ENCODE data around the gene ACOT13. TPM values are rescaled to one million over a fixed set of nuclear protein-coding genes. Genes with fewer than 3 reads are reported as not detected.
"Not testable (repeated sequence)": the region's sequence is repeated elsewhere in the genome, so short reads cannot be mapped to it uniquely, and the experiment has no call there.

Gene ACOT13
- total and polyA plus RNA-seq, 4 experiments from 2014 or later: 11.1 to 19.3 (median 14.9) TPM

DNA sequence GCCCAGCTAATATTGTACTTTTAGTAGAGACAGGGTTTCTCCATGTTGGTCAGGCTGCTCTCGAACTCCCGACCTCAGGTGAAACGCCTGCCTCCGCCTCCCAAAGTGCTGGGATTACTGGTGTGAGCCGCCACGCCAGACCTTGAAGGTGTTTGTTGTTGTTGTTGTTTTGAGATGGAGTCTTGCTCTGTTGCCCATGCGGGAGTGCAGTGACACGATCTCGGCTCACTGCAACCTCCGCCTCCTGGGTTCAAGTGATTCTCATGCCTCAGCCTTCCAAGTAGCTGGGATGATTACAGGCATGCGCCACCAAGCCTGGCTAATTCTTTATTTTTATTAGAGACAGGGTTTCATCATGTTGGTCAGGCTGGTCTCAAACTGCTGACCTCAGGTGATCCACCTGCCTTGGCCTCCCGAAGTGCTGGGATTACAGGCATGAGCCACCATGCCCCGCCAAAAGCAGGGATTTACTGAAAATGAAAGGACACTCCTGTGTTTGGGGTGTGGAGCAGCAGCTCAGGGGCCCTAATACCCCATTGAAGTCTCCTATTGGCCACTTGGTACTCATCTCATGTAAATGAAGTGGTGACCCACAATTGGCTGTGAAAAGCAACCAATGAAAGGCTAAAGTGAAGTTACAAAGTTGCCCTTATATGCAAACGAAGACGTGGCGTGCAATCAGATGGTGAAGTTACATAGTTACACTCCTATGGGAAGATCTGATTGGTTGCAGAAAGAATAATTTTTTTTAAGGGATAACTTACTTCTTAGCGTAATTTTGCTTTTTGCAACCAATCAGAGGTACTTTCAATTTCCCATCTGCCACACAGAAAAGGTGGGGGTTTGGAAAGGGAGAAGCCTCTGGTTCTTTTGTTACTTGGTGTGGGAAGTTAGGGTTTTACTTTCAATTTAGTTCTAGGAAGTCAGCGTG is 1.5 kb downstream of the ACOT13 start:
- not testable (repeated sequence) for H3K27me3 ChIP-seq (ENCODE audit: insufficient read depth, low read length); H3K36me3 ChIP-seq (ENCODE audit: insufficient read depth, low read length); H3K27me3 Mint-ChIP-seq; H3K4me3 ChIP-seq (ENCODE audit: low read length in 2 of 2); H3K9me3 ChIP-seq (ENCODE audit: control insufficient read depth in 1 of 2, low read length in 2 of 2); H3K27ac ChIP-seq (ENCODE audit: low read depth, low read length); H3K9me3 Mint-ChIP-seq
- CTCF ChIA-PET (ENCODE audit: partially characterized antibody): interaction anchor here (1.6 to 3.9 kb wide), 2 partner anchors 84 to 86 kb away, joined by 3 to 36 read pairs; no protein-coding TSS in a partner anchor
- POLR2A ChIA-PET (ENCODE audit: partially characterized antibody): interaction anchor here (3.5 kb wide), 1 partner anchor 54 kb away, joined by 31 read pairs; no protein-coding TSS in a partner anchor
- peaks cover 22 to 37% of the 10 kb centered on the region in 2 donors for H3K36me3 Mint-ChIP-seq
- H3K27ac Mint-ChIP-seq: peak overlapping the region in 5 of 7 donors; percentile 22 to 99 (median 57)
- H3K4me1 Mint-ChIP-seq: peaks cover 29 to 58% (median 40%) of the 10 kb centered on the region in 4 donors
- peak overlapping the region; percentile 74 to 100 (median 99) for H3K4me3 Mint-ChIP-seq
- H3K4me1 ChIP-seq (ENCODE audit: insufficient read depth, low read length): peaks cover 40% of the 10 kb centered on the region
- intact Hi-C loops (cut with micrococcal nuclease): loop anchor here (5.0 to 10.0 kb wide), 2 partner anchors 34 to 174 kb away; partner anchors contain the start of gene ALDH5A1
- peak in 1 of 5 donors; percentile 12 for DNase-seq

- peaks cover 24 to 52% (median 36%) of the 10 kb centered on the region in 4 donors for H3K4me1 Mint-ChIP-seq
- POLR2A ChIA-PET (ENCODE audit: partially characterized antibody): no interaction called here
Observed at GRCh38 chr6:24668997-24669361, 2.1 kb downstream of the ACOT13 start.

DNA sequence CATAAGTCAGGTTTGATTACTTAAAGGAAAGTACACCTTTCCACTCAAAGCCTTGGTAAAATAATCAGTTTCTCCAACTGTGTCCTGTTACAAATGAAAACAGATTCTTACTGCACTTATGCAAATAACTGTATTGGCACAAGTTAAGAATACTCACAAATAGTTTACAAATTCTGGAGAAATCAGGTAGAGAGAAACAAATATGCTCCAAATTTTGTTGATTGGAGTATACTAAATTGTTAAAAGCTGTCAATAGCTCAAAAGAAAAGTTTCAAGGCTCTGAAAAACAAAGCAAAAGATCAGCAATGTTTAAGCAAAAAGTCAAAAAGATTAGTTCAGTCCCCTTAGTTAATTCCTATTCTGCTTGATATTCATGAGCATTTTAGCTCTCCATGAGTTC is 3.6 kb downstream of the ACOT13 start:
- POLR2A ChIA-PET (ENCODE audit: partially characterized antibody); H3K4me3 Mint-ChIP-seq; H3K27me3 Mint-ChIP-seq; H3K27ac Mint-ChIP-seq; intact Hi-C loops (cut with micrococcal nuclease); H3K9me3 ChIP-seq (ENCODE audit: control insufficient read depth in 1 of 2, low read length in 2 of 2); H3K36me3 ChIP-seq (ENCODE audit: insufficient read depth, low read length); DNase-seq; H3K4me3 ChIP-seq (ENCODE audit: low read length in 2 of 2); H3K9me3 Mint-ChIP-seq; H3K27me3 ChIP-seq (ENCODE audit: insufficient read depth, low read length); H3K27ac ChIP-seq (ENCODE audit: low read depth, low read length): not testable (repeated sequence)
- CTCF ChIA-PET (ENCODE audit: partially characterized antibody): interaction anchor here (1.2 kb wide), 1 partner anchor 86 kb away, joined by 3 read pairs; no protein-coding TSS in a partner anchor
- Mint-ChIP-seq H3K4me1 (peaks cover 13 to 37% (median 25%) of the 10 kb centered on the region in 4 donors), H3K36me3 (peaks cover 6 to 21% of the 10 kb centered on the region in 2 donors)
- peaks cover 18% of the 10 kb centered on the region for H3K4me1 ChIP-seq (ENCODE audit: insufficient read depth, low read length)

More at GRCh38 chr6:24668997-24669361, 2.1 kb downstream of the ACOT13 start:
- intact Hi-C loops (cut with micrococcal nuclease): loop anchor here (5.0 to 10.0 kb wide), 2 partner anchors 33 to 174 kb away; partner anchors contain the start of gene ALDH5A1
- H3K9me3 ChIP-seq (ENCODE audit: control insufficient read depth in 1 of 2, low read length in 2 of 2): no peaks in the 10 kb centered on the region
- H3K4me1 ChIP-seq (ENCODE audit: insufficient read depth, low read length): peaks cover 33% of the 10 kb centered on the region
- no peaks in the 10 kb centered on the region for H3K27me3 ChIP-seq (ENCODE audit: insufficient read depth, low read length)
- CTCF ChIA-PET (ENCODE audit: partially characterized antibody): interaction anchor here (1.6 kb wide), 1 partner anchor 84 kb away, joined by 3 read pairs; no protein-coding TSS in a partner anchor
- no peaks in the 10 kb centered on the region for H3K27me3 Mint-ChIP-seq
- no peak overlapping the region for H3K27ac ChIP-seq (ENCODE audit: low read depth, low read length)
- peaks cover 0 to 9% (median 3%) of the 10 kb centered on the region in 8 donors for H3K9me3 Mint-ChIP-seq
- H3K36me3 ChIP-seq (ENCODE audit: insufficient read depth, low read length): peaks cover 3% of the 10 kb centered on the region
- DNase-seq: no peak
- H3K4me3 ChIP-seq (ENCODE audit: low read length in 2 of 2): no peak overlapping the region
- H3K36me3 Mint-ChIP-seq: peaks cover 15 to 31% of the 10 kb centered on the region in 2 donors
- peak overlapping the region in 2 of 7 donors; percentile 22 to 68 for H3K27ac Mint-ChIP-seq
- H3K4me3 Mint-ChIP-seq: peak overlapping the region; percentile 9 to 99 (median 48)

- H3K27ac Mint-ChIP-seq; H3K27me3 Mint-ChIP-seq; H3K27me3 ChIP-seq (ENCODE audit: insufficient read depth, low read length); intact Hi-C loops (cut with micrococcal nuclease); H3K4me3 ChIP-seq (ENCODE audit: low read length in 2 of 2); H3K9me3 ChIP-seq (ENCODE audit: control insufficient read depth in 1 of 2, low read length in 2 of 2); POLR2A ChIA-PET (ENCODE audit: partially characterized antibody); H3K9me3 Mint-ChIP-seq; DNase-seq; H3K36me3 ChIP-seq (ENCODE audit: insufficient read depth, low read length); H3K4me3 Mint-ChIP-seq; H3K27ac ChIP-seq (ENCODE audit: low read depth, low read length): not testable (repeated sequence)
- CTCF ChIA-PET (ENCODE audit: partially characterized antibody): interaction anchor here (1.2 kb wide), 1 partner anchor 86 kb away, joined by 3 read pairs; no protein-coding TSS in a partner anchor
- Mint-ChIP-seq H3K4me1 (peaks cover 9 to 32% (median 20%) of the 10 kb centered on the region in 4 donors), H3K36me3 (peaks cover 6 to 15% of the 10 kb centered on the region in 2 donors)
- peaks cover 14% of the 10 kb centered on the region for H3K4me1 ChIP-seq (ENCODE audit: insufficient read depth, low read length)
Observed at GRCh38 chr6:24671077-24671476, 4.2 kb downstream of the ACOT13 start.

GRCh38 chr6:24672620-24673182 is 5.8 kb downstream of the ACOT13 start:
- ChIA-PET POLR2A (ENCODE audit: partially characterized antibody) (no interaction called here), CTCF (ENCODE audit: partially characterized antibody) (interaction anchor here (2.2 kb wide), 1 partner anchor 91 kb away, joined by 6 read pairs; no protein-coding TSS in a partner anchor)
- intact Hi-C loops (cut with micrococcal nuclease): no loop called here
- Mint-ChIP-seq H3K4me1 (peaks cover 4 to 16% (median 9%) of the 10 kb centered on the region in 4 donors), H3K27me3 (no peaks in the 10 kb centered on the region), H3K36me3 (peaks cover 2 to 6% of the 10 kb centered on the region in 2 donors), H3K27ac (no peak overlapping the region), H3K4me3 (no peak overlapping the region), H3K9me3 (peaks cover 0 to 9% (median 3%) of the 10 kb centered on the region in 8 donors)
- H3K4me1 ChIP-seq (ENCODE audit: insufficient read depth, low read length): peaks cover 11% of the 10 kb centered on the region
- no peaks in the 10 kb centered on the region for H3K27me3 ChIP-seq (ENCODE audit: insufficient read depth, low read length)
- H3K9me3 ChIP-seq (ENCODE audit: control insufficient read depth in 1 of 2, low read length in 2 of 2): no peaks in the 10 kb centered on the region
- no peak overlapping the region for H3K4me3 ChIP-seq (ENCODE audit: low read length in 2 of 2)
- no peak overlapping the region for H3K27ac ChIP-seq (ENCODE audit: low read depth, low read length)
- H3K36me3 ChIP-seq (ENCODE audit: insufficient read depth, low read length): no peaks in the 10 kb centered on the region
- no peak for DNase-seq

- H3K36me3 ChIP-seq (ENCODE audit: insufficient read depth, low read length): no peaks in the 10 kb centered on the region
- peaks cover 4 to 6% (median 5%) of the 10 kb centered on the region in 4 donors for H3K4me1 Mint-ChIP-seq
- peaks cover 1% of the 10 kb centered on the region for H3K4me1 ChIP-seq (ENCODE audit: insufficient read depth, low read length)
- no peaks in the 10 kb centered on the region for H3K27me3 Mint-ChIP-seq
- no peak overlapping the region for H3K4me3 Mint-ChIP-seq
- ChIA-PET POLR2A (ENCODE audit: partially characterized antibody) (no interaction called here), CTCF (ENCODE audit: partially characterized antibody) (interaction anchor here (2.2 kb wide), 1 partner anchor 92 kb away, joined by 6 read pairs; no protein-coding TSS in a partner anchor)
- H3K27ac ChIP-seq (ENCODE audit: low read depth, low read length): no peak overlapping the region
- H3K9me3 ChIP-seq (ENCODE audit: control insufficient read depth in 1 of 2, low read length in 2 of 2): no peaks in the 10 kb centered on the region
- no peaks in the 10 kb centered on the region for H3K27me3 ChIP-seq (ENCODE audit: insufficient read depth, low read length)
- H3K36me3 Mint-ChIP-seq: peaks cover 2 to 6% of the 10 kb centered on the region in 2 donors
- H3K4me3 ChIP-seq (ENCODE audit: low read length in 2 of 2): no peak overlapping the region
- no peak overlapping the region for H3K27ac Mint-ChIP-seq
- intact Hi-C loops (cut with micrococcal nuclease): no loop called here
- H3K9me3 Mint-ChIP-seq: peaks cover 0 to 9% (median 3%) of the 10 kb centered on the region in 8 donors
- DNase-seq: no peak
Observed at GRCh38 chr6:24673625-24674024, 6.7 kb downstream of the ACOT13 start.

GRCh38 chr6:24678792-24679352 is 12.0 kb downstream of the ACOT13 start:
- H3K9me3 ChIP-seq (ENCODE audit: control insufficient read depth in 1 of 2, low read length in 2 of 2); H3K9me3 Mint-ChIP-seq; DNase-seq; H3K4me1 Mint-ChIP-seq; H3K4me3 ChIP-seq (ENCODE audit: low read length in 2 of 2); CTCF ChIA-PET (ENCODE audit: partially characterized antibody); H3K27me3 Mint-ChIP-seq; H3K4me1 ChIP-seq (ENCODE audit: insufficient read depth, low read length); H3K27ac ChIP-seq (ENCODE audit: low read depth, low read length); H3K36me3 Mint-ChIP-seq; intact Hi-C loops (cut with micrococcal nuclease); H3K27me3 ChIP-seq (ENCODE audit: insufficient read depth, low read length); H3K36me3 ChIP-seq (ENCODE audit: insufficient read depth, low read length); H3K27ac Mint-ChIP-seq; H3K4me3 Mint-ChIP-seq; POLR2A ChIA-PET (ENCODE audit: partially characterized antibody): not testable (repeated sequence)
